GM19324 (cell line): ENCODE results near the gene SPARCL1.
"Not testable (repeated sequence)": the region's sequence is repeated elsewhere in the genome, so short reads cannot be mapped to it uniquely, and the experiment has no call there.

ENCODE experiments used
- ATAC-seq: cut with Tn5 transposase; IDR thresholded peaks from one replicate; pipeline ENCODE4 v1.9.1; 2021; ENCODE audit warnings: mild to moderate bottlenecking, moderate library complexity; ENCODE audit not compliant: unreplicated experiment, low FRiP score

SPARCL1 gene

GRCh38 chr4:87505862-87506261 lies 23.3 kb downstream of the SPARCL1 start:
- no peak for ATAC-seq

GRCh38 chr4:87502580-87503238 lies 26.5 kb downstream of the SPARCL1 start:
- no peak for ATAC-seq

GRCh38 chr4:87500092-87500462 lies 29.1 kb downstream of the SPARCL1 start:
- peak; percentile 58 for ATAC-seq

GRCh38 chr4:87499403-87500091 lies 29.6 kb downstream of the SPARCL1 start:
- peak; percentile 53 for ATAC-seq

- peak; percentile 54 for ATAC-seq
Observed at GRCh38 chr4:87498446-87498900, 30.7 kb downstream of the SPARCL1 start.

GRCh38 chr4:87497578-87497977 lies 31.6 kb downstream of the SPARCL1 start:
- no peak for ATAC-seq

- no peak for ATAC-seq
Observed at GRCh38 chr4:87497159-87497558, 32.0 kb downstream of the SPARCL1 start.

GRCh38 chr4:87493115-87493514 lies 36.1 kb downstream of the SPARCL1 start:
- no peak for ATAC-seq

GRCh38 chr4:87491851-87492250 lies 37.3 kb downstream of the SPARCL1 start:
- not testable (repeated sequence) for ATAC-seq

- ATAC-seq: no peak
Observed at GRCh38 chr4:87491436-87491835, 37.7 kb downstream of the SPARCL1 start.

- ATAC-seq: no peak
Observed at GRCh38 chr4:87490664-87491369, 38.4 kb downstream of the SPARCL1 start.

GRCh38 chr4:87489678-87490077 lies 39.5 kb downstream of the SPARCL1 start:
- no peak for ATAC-seq

GRCh38 chr4:87488666-87489065 lies 40.5 kb downstream of the SPARCL1 start:
- ATAC-seq: not testable (repeated sequence)

- not testable (repeated sequence) for ATAC-seq
Observed at GRCh38 chr4:87483247-87483646, 45.9 kb downstream of the SPARCL1 start.

- no peak for ATAC-seq
Observed at GRCh38 chr4:87481377-87481776, 47.8 kb downstream of the SPARCL1 start.

GRCh38 chr4:87478732-87479250 lies 50.4 kb downstream of the SPARCL1 start:
- no peak for ATAC-seq

GRCh38 chr4:87476934-87477333 lies 52.2 kb downstream of the SPARCL1 start:
- no peak for ATAC-seq

- ATAC-seq: no peak
Observed at GRCh38 chr4:87469390-87469789, 59.8 kb downstream of the SPARCL1 start.

- ATAC-seq: no peak
Observed at GRCh38 chr4:87465739-87466366, 63.3 kb downstream of the SPARCL1 start.

- ATAC-seq: no peak
Observed at GRCh38 chr4:87462102-87462501, 67.1 kb downstream of the SPARCL1 start.

GRCh38 chr4:87461281-87461700 lies 67.9 kb downstream of the SPARCL1 start:
- ATAC-seq: no peak
